HG03196 (cell line): ENCODE measurements around the gene CHMP4A.
A peak's percentile ranks its signal among the peaks of the same experiment; 100 is the strongest.
"Not testable (repeated sequence)": the region's sequence is repeated elsewhere in the genome, so short reads cannot be mapped to it uniquely, and the experiment has no call there.

ENCODE experiments used
- ATAC-seq: cut with Tn5 transposase; IDR thresholded peaks from one replicate; pipeline ENCODE4 v1.9.1; 2021; ENCODE audit not compliant: unreplicated experiment

CHMP4A gene

GRCh38 chr14:24247422-24247821, 34.1 kb upstream of the CHMP4A start:
- ATAC-seq: no peak

- no peak for ATAC-seq
Observed at GRCh38 chr14:24246765-24247212, 33.5 kb upstream of the CHMP4A start.

- ATAC-seq: not testable (repeated sequence)
Observed at GRCh38 chr14:24245350-24245749, 32.1 kb upstream of the CHMP4A start.

- ATAC-seq: no peak
Observed at GRCh38 chr14:24243336-24243836, 30.1 kb upstream of the CHMP4A start.

- peak; percentile 79 for ATAC-seq
Observed at GRCh38 chr14:24241829-24242443, 28.6 kb upstream of the CHMP4A start.

GRCh38 chr14:24240110-24240918, 27.0 kb upstream of the CHMP4A start:
- no peak for ATAC-seq

- ATAC-seq: no peak
Observed at GRCh38 chr14:24238527-24239037, 25.3 kb upstream of the CHMP4A start.

GRCh38 chr14:24238123-24238522, 24.8 kb upstream of the CHMP4A start:
- ATAC-seq: no peak

- ATAC-seq: no peak
Observed at GRCh38 chr14:24237463-24237955, 24.2 kb upstream of the CHMP4A start.

GRCh38 chr14:24236689-24237462, 23.6 kb upstream of the CHMP4A start:
- ATAC-seq: no peak

GRCh38 chr14:24235804-24236688, 22.8 kb upstream of the CHMP4A start:
- no peak for ATAC-seq

- ATAC-seq: no peak
Observed at GRCh38 chr14:24234095-24235005, 21.1 kb upstream of the CHMP4A start.

- ATAC-seq: no peak
Observed at GRCh38 chr14:24233538-24233866, 20.2 kb upstream of the CHMP4A start.

- peak; percentile 47 for ATAC-seq
Observed at GRCh38 chr14:24232645-24233537, 19.6 kb upstream of the CHMP4A start, which contains the start of gene GMPR2. TSS of gene GMPR2 (plus strand) at chr14:24232929. CDS start at chr14:24233254, 325 bp downstream.

GRCh38 chr14:24232121-24232644, 18.9 kb upstream of the CHMP4A start, which contains the start of gene NEDD8:
TSS of gene NEDD8 (minus strand) at chr14:24232367. CDS start at chr14:24232267, 100 bp downstream.
- ATAC-seq: peak; percentile 76

- no peak for ATAC-seq
Observed at GRCh38 chr14:24231263-24232120, 18.2 kb upstream of the CHMP4A start.

- ATAC-seq: no peak
Observed at GRCh38 chr14:24228902-24229301, 15.6 kb upstream of the CHMP4A start.
